OCI-LY3 (cell line): ENCODE measurements around the gene STX19.
"Not testable (repeated sequence)": the region's sequence is repeated elsewhere in the genome, so short reads cannot be mapped to it uniquely, and the experiment has no call there.

Source experiments
- H2AFZ ChIP-seq: fragments of 200-600, 300-600 bp; shearing (Covaris generic); 2 replicates; pipeline ENCODE4 v1.6.0; 2014; ENCODE audit warnings: antibody characterized with exemption, low read depth, low read length
- H3K27ac ChIP-seq: fragments of 200-600, 300-600 bp; sonication (generic); 2 replicates; pipeline ENCODE4 v1.5.1; 2014; ENCODE audit warnings: mild to moderate bottlenecking, low read length, moderate library complexity, mixed read lengths
- H3K27me3 ChIP-seq: fragments of 200-600, 300-600 bp; sonication (generic); 2 replicates; pipeline ENCODE4 v1.6.1; 2014; ENCODE audit warnings: low read depth, low read length, mixed read lengths
- H3K36me3 ChIP-seq: fragments of 200-600, 300-600 bp; sonication (generic); replicated peaks from 2 replicates; pipeline ENCODE3; 2014; ENCODE audit warnings: low read depth, low read length, mixed read lengths
- H3K4me1 ChIP-seq: fragments of 300-600, 200-600 bp; sonication (generic); 2 replicates; pipeline ENCODE4 v1.6.1; 2014; ENCODE audit warnings: low read length, mixed read lengths
- H3K4me2 ChIP-seq: fragments of 200-600, 300-600 bp; sonication (generic); 2 replicates; pipeline ENCODE4 v1.6.1; 2014; ENCODE audit warnings: low read length, mixed read lengths
- H3K4me3 ChIP-seq: fragments of 300-600, 200-600 bp; sonication (generic); 2 replicates; pipeline ENCODE4 v1.5.1; 2014; ENCODE audit warnings: antibody characterized with exemption, mild to moderate bottlenecking, low read length, moderate library complexity
- H3K79me2 ChIP-seq: fragments of 300-600, 200-600 bp; shearing (Covaris generic); 2 replicates; pipeline ENCODE4 v1.6.1; 2014; ENCODE audit warnings: mild to moderate bottlenecking, low read length, mixed read lengths
- H3K9ac ChIP-seq: fragments of 300-600, 200-600 bp; shearing (Covaris generic); 2 replicates; pipeline ENCODE4 v1.6.0; 2014; ENCODE audit warnings: mild to moderate bottlenecking, low read length, moderate library complexity
- H3K9me3 ChIP-seq: fragments of 200-600, 300-600 bp; shearing (Covaris generic); 2 replicates; pipeline ENCODE4 v1.6.1; 2014; ENCODE audit warnings: low read length, mixed read lengths; ENCODE audit not compliant: insufficient read depth
- H4K20me1 ChIP-seq: fragments of 200-600, 300-600 bp; sonication (generic); 2 replicates; pipeline ENCODE4 v1.6.1; 2016; ENCODE audit warnings: low read length, mixed read lengths; ENCODE audit not compliant: insufficient read depth
- EZH2phosphoT487 ChIP-seq: fragments of 200-600 bp; shearing (Covaris generic); IDR thresholded peaks from 2 replicates; pipeline ENCODE4 v1.6.1; 2018; ENCODE audit warnings: antibody characterized with exemption, mixed run types, low read depth
- TF ChIP-seq, protein P1 (sequence below): fragments of 200-600, 300-600 bp; sonication (generic); IDR thresholded peaks from 2 replicates; pipeline ENCODE4 v1.5.1; 2014; ENCODE audit warnings: antibody characterized with exemption, low read length, low read depth

Gene STX19

DNA sequence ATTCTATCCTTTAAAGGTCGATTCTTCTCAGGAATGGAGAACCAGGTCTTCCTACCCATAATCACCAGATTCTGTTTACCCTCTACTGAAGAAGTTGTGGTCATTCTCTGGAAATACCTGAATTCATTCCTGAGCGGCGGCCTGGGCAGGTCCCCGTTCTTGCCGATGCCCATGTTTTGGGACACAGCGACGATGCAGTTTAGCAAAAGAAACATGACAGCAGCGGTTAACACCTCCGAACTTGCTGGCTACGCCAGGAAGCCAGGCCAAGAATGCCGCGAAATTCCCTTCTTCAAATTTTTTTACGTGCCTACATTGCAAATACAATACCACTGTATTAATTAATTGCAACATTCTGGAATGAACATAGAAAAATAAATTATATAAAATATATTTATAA lies 32.9 kb upstream of the STX19 start:
- TF ChIP-seq, protein P1, sequence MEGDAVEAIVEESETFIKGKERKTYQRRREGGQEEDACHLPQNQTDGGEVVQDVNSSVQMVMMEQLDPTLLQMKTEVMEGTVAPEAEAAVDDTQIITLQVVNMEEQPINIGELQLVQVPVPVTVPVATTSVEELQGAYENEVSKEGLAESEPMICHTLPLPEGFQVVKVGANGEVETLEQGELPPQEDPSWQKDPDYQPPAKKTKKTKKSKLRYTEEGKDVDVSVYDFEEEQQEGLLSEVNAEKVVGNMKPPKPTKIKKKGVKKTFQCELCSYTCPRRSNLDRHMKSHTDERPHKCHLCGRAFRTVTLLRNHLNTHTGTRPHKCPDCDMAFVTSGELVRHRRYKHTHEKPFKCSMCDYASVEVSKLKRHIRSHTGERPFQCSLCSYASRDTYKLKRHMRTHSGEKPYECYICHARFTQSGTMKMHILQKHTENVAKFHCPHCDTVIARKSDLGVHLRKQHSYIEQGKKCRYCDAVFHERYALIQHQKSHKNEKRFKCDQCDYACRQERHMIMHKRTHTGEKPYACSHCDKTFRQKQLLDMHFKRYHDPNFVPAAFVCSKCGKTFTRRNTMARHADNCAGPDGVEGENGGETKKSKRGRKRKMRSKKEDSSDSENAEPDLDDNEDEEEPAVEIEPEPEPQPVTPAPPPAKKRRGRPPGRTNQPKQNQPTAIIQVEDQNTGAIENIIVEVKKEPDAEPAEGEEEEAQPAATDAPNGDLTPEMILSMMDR: no peak
- no peak for TF ChIP-seq EZH2phosphoT487
- H3K27ac ChIP-seq: no peak overlapping the region
- peaks cover 31% of the 10 kb centered on the region for H3K79me2 ChIP-seq
- peaks cover 4% of the 10 kb centered on the region for H3K36me3 ChIP-seq
- H3K4me3 ChIP-seq: no peak overlapping the region
- no peaks in the 10 kb centered on the region for H3K27me3 ChIP-seq
- H3K4me1 ChIP-seq: peaks cover 19% of the 10 kb centered on the region
- no peak overlapping the region for H3K4me2 ChIP-seq
- H2AFZ ChIP-seq: no peak overlapping the region
- no peaks in the 10 kb centered on the region for H3K9me3 ChIP-seq
- H3K9ac ChIP-seq: no peak overlapping the region
- H4K20me1 ChIP-seq: no peaks in the 10 kb centered on the region

DNA sequence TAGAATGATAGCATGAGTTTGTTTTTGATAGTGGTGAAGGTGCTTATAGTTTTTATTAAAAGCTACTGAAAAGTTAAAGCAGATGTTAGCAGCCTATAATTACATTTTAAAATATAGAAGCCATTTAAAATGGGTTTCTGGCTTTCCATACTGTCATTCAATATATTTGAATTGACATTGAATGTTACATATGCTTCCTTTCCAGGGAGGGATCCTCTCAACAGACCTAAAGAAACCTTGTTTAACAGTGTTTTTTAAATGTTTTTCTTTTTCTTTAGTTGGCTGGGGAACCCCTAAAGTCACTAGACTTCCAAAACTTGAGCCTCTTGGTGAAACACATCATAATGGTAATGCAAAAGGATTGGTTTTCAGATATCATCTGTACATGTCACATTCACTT lies 22.1 kb upstream of the STX19 start:
- Histone ChIP-seq H3K4me3 (no peak overlapping the region), H3K27me3 (no peaks in the 10 kb centered on the region), H2AFZ (no peak overlapping the region), H3K9me3 (no peaks in the 10 kb centered on the region), H3K79me2 (no peaks in the 10 kb centered on the region), H3K27ac (no peak overlapping the region), H3K4me1 (no peaks in the 10 kb centered on the region), H3K9ac (no peak overlapping the region), H3K36me3 (no peaks in the 10 kb centered on the region), H4K20me1 (no peaks in the 10 kb centered on the region), H3K4me2 (no peak overlapping the region)
- TF ChIP-seq EZH2phosphoT487: no peak
- TF ChIP-seq, protein P1: no peak

DNA sequence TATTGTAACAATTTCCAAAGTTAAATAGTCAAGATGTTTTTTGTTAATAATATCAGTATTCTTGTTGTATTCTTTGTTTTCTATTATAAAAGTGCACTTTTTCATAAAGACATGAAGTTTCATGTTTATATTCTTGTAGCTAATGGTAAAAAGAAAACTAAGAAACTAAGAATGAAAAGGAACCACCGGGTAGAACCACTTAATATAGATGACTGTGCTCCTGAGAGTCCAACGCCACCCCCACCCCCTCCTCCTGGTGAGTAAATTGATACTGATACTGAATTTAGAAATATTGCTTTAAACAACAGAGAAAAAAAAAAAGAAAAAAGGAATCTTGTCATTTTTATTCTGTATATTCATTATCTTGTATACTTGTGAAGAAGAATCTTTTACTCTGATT lies 20.9 kb upstream of the STX19 start:
- no peaks in the 10 kb centered on the region for H3K79me2 ChIP-seq
- no peak overlapping the region for H2AFZ ChIP-seq
- no peak overlapping the region for H3K4me2 ChIP-seq
- TF ChIP-seq, protein P1: no peak
- TF ChIP-seq EZH2phosphoT487: no peak
- H3K36me3 ChIP-seq: no peaks in the 10 kb centered on the region
- no peaks in the 10 kb centered on the region for H3K9me3 ChIP-seq
- H3K9ac ChIP-seq: no peak overlapping the region
- no peak overlapping the region for H3K4me3 ChIP-seq
- no peaks in the 10 kb centered on the region for H3K27me3 ChIP-seq
- no peaks in the 10 kb centered on the region for H3K4me1 ChIP-seq
- H3K27ac ChIP-seq: no peak overlapping the region
- H4K20me1 ChIP-seq: no peaks in the 10 kb centered on the region

DNA sequence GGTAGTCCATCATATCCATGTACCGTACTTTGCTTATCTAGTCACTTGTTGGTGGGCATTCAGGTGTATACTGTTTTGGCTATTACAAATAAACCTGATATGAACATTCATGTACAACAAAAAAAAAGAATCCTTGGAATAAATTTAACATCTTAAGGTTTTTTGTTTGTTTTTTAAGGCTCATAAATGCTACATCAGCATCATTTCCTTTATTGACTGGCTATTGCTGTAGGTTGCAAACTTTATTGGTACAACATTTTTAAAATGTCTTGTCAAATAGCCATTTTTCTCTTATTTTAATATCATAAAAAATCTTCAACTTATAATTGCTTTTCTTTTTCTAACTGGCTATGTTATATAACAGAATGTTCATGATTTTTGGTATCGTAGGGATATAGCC lies 18.1 kb upstream of the STX19 start:
- no peak overlapping the region for H3K9ac ChIP-seq
- H2AFZ ChIP-seq: no peak overlapping the region
- H4K20me1 ChIP-seq: no peaks in the 10 kb centered on the region
- H3K9me3 ChIP-seq: no peaks in the 10 kb centered on the region
- H3K79me2 ChIP-seq: no peaks in the 10 kb centered on the region
- no peak overlapping the region for H3K27ac ChIP-seq
- TF ChIP-seq, protein P1: no peak
- TF ChIP-seq EZH2phosphoT487: no peak
- H3K4me2 ChIP-seq: no peak overlapping the region
- no peaks in the 10 kb centered on the region for H3K36me3 ChIP-seq
- H3K4me1 ChIP-seq: no peaks in the 10 kb centered on the region
- no peaks in the 10 kb centered on the region for H3K27me3 ChIP-seq
- H3K4me3 ChIP-seq: no peak overlapping the region

DNA sequence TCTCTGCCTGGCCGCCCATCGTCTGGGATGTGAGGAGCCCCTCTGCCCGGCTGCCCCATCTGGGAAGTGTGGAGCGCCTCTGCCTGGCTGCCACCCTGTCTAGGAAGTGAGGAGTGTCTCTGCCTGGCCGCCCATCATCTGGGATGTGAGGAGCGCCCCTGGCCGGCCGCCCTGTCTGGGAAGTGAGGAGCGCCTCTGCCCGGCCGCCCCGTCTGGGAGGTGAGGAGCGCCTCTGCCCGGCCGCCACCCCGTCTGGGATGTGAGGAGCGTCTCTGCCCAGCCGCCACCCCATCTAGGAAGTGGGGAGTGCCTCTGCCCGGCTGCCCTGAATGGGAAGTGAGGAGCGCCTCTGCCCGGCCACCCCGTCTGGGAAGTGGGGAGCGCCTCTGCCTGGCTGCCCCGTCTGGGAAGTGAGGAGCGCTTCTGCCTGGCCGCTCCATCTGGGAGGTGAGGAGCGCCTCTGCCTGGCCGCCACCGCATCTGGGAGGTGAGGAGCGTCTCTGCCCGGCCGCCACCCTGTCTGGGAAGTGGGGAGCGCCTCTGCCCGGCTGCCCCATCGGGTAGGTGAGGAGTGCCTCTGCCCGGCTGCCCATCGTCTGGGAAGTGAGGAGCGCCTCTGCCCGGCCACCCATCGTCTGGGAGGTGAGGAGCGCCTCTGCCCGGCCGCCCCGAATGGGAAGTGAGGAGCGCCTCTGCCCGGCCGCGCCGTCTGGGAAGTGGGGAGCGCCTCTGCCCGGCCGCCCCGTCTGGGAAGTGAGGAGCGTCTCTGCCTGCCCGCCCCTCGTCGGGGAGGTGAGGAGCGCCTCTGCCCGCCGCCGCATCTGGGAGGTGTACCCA lies 15.9 kb upstream of the STX19 start:
- H3K9me3 ChIP-seq, H3K4me1 ChIP-seq, H3K4me2 ChIP-seq, H3K9ac ChIP-seq, H3K27ac ChIP-seq, H2AFZ ChIP-seq, H3K36me3 ChIP-seq, H3K27me3 ChIP-seq, H3K79me2 ChIP-seq, H3K4me3 ChIP-seq, H4K20me1 ChIP-seq: not testable (repeated sequence)
